Measurements from ENCODE around the gene ADA.
A peak's percentile ranks its signal among the peaks of the same experiment; 100 is the strongest.

ADA gene

DNA sequence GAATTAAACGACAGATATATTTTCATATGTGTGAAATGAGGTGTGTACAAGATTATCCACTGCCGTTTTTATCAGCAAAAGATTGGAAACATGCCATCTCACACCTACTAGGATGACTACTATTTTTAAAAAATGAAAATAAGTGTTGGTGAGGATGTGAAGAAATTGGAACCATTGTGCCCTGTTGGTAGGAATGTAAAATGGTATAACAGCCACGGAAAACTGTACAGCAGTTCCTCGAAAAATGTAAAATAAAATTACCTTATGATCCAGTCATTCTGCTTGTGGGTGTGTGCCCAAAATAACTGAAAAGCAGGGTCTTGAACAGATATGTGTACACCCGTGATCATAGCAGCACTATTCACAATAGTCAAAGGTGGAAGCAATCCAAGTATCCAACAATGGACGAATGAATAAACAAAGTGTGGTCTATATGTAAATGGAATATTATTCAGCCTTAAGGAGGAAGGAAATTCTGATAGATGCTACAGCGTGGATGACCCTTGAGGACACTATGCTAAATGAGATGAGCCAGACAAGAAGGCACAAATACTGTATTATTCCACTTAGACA, 36.6 kb upstream of the ADA start:
- DNase-seq (ENCODE audit: low read depth) = no peak
- TF ChIP-seq, protein P1, sequence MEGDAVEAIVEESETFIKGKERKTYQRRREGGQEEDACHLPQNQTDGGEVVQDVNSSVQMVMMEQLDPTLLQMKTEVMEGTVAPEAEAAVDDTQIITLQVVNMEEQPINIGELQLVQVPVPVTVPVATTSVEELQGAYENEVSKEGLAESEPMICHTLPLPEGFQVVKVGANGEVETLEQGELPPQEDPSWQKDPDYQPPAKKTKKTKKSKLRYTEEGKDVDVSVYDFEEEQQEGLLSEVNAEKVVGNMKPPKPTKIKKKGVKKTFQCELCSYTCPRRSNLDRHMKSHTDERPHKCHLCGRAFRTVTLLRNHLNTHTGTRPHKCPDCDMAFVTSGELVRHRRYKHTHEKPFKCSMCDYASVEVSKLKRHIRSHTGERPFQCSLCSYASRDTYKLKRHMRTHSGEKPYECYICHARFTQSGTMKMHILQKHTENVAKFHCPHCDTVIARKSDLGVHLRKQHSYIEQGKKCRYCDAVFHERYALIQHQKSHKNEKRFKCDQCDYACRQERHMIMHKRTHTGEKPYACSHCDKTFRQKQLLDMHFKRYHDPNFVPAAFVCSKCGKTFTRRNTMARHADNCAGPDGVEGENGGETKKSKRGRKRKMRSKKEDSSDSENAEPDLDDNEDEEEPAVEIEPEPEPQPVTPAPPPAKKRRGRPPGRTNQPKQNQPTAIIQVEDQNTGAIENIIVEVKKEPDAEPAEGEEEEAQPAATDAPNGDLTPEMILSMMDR (IDR thresholded peaks at IDR 0.05; ENCODE audit: control insufficient read depth, extremely low read depth, insufficient read depth) = no peak
- no peak overlapping the region for H3K4me3 ChIP-seq (ENCODE audit: low read depth, low read length)

DNA sequence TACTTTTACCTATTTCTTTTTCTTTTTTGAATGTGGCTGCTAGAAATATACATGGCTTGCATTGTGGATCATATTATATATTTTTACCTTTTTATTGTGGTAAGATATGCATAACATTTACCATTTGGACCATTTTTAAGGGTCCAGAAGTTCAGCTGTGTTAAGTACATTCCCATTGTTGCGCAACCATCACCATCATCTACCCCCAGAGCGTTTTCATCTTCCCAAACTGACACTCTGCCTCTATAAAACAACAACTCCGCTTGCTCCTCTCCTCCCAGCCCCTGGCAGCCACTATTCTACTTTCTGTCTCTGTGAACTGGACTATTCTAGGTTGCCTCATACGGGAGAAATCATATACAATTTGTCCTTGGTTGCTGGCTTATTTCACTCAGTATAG, 35.4 kb upstream of the ADA start:
- TF ChIP-seq, protein P1 (IDR thresholded peaks at IDR 0.05; ENCODE audit: control insufficient read depth, extremely low read depth, insufficient read depth) = no peak
- DNase-seq (ENCODE audit: low read depth) = no peak

DNA sequence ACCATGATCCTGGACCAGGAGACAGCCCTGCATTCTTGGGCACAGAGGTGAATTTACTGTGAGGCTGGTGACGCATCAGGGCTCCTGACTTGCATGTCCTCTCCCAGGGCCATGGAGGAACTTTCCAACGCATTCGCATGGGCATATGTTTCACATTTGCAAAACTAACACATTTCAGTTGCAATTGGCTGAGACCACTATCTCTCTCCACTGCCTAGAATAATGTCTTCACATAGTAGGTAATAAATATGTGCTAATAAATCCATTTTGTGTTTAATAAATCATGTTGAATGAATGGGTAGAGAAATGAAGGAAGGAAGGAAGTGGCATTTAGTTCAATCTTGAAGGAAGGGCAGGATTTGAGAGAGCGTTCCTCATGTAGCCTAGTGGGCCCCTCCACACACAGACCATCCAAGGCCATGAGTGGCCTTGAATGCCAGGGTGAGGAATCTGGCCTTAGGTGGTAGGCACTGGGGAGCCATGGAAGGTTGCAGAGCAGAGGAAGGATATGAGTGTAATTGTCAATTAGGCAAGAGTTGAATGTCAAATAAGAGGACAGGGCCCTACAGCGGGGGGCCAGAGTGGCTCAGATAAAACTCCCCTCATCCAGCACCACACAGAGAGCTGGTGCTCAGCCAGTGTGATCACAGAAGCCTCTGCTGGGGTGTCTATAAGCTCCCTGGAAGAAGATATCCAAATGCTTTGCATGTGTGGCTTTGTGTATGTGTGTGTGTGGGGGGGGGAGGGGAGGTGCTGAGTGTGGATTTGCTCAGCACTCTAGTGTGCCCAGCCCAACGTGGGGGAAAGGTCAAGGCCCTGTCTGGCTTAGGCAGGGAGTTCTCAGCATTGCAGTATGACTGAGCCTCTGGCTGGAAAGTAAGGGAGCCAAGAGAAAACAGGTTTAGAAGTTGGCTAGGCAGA, 32.8 kb upstream of the ADA start:
- TF ChIP-seq, protein P1 (IDR thresholded peaks at IDR 0.05; ENCODE audit: control insufficient read depth, extremely low read depth, insufficient read depth) = no peak
- DNase-seq (ENCODE audit: low read depth) = no peak
- no peak overlapping the region for H3K4me3 ChIP-seq (ENCODE audit: low read depth, low read length)

More for the DNA sequence above, 35.4 kb upstream of the ADA start:
- no peak overlapping the region for H3K4me3 ChIP-seq (ENCODE audit: low read depth, low read length)

DNA sequence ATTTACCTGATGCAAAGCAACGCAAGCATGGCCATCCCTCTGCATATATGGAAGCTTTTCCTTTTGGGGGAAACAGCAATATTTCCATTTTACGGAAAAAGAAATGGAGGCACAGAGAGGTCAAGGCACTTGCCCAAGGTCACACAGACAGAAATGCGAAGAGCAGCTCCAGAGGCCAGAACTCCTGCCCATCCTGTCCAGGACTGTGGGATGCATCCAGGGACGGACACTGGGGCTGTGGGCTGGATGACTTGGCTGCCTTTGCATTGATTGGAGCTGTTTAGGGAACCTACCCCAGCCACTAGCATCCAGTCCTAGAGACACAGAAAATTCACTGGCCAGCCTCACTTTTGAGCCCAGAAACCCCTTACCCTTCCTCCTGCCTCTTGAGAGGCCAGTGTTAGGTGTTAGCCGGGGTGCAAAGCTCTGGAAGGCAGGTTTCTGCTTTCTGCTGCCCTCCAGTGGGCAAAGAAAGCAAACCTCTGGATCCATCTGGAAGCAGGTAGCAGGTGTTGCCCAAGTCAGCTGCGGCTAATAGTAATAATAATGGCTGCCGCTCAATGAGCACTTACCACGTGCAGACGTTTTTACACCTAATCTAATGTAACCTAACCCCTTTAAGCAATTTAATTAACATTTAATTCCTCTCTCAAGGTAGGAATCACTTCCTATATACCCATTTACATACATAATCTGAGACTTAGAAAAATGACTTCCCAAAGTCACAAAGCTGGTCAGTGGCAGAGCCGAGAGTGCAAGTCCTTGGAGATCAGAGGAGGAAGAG, 32.0 kb upstream of the ADA start:
- no peak overlapping the region for H3K4me3 ChIP-seq (ENCODE audit: low read depth, low read length)
- TF ChIP-seq, protein P1 (IDR thresholded peaks at IDR 0.05; ENCODE audit: control insufficient read depth, extremely low read depth, insufficient read depth) = peak; percentile 81
- DNase-seq (ENCODE audit: low read depth) = peak; percentile 21

DNA sequence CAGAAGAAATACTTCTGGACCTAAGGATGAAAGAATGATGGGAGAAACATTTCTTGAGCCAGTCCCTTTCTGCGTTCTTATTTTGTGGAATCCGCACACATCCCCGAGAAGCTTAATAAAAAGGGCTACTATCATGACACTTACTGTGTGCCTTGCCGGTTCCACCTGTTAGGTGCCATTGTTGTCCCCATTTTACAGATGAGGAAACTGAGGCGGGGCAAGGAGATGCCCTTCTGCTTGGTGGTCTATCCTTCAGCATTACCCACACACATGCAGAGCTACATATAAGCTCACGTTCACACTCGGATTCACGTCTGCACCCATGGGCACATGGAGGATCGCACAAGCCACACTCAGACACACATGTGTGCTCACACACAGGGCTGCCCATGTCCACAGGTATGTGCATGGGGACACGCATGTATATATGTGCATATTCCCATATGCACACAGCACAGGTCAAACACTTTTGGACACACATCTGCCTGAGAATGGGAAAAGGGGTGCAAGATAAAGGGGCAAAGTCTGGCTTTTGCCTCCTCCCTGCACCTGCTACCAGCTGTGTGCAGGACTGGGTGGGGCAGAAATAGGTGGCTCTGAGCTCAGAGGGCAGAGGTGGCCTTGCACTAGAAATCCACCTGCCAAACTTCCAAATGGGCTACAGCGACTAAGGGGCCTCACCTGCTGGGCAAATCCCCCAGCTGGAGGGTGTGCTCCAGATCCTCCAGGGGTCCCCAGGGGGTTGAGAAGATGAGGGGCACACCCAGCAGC, 30.5 kb upstream of the ADA start:
- TF ChIP-seq, protein P1 (IDR thresholded peaks at IDR 0.05; ENCODE audit: control insufficient read depth, extremely low read depth, insufficient read depth) = no peak
- no peak for DNase-seq (ENCODE audit: low read depth)
- no peak overlapping the region for H3K4me3 ChIP-seq (ENCODE audit: low read depth, low read length)

DNA sequence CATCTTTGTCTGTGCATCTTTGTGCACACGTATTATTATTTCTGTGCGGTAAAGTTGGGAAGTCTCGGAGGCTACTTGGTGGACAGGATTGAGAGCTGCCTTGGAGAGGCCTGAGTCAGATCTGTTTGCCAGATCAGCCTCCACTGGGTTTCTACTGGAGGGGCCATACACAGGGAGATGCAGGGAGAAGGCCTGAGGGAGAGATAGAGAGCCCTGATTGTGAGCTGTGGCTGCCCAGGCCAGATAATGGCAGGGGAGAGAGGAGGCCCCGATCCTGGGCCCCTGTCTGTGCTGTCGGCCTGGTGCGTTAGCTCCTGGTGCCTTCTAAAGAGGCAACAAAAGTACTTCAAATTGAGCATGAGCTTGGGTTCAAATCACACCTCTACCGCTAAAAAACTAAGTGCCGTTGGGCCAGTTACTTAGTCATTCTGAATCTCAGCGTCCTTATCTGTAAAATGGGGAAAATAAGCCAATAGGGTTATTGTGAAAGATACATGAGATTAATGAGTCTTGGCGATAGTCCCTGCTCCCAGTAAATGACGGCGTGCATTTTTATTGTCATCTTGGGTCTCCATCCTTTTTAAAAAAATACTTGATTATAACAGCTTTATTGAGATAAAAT, 27.6 kb upstream of the ADA start:
- no peak for DNase-seq (ENCODE audit: low read depth)
- TF ChIP-seq, protein P1 (IDR thresholded peaks at IDR 0.05; ENCODE audit: control insufficient read depth, extremely low read depth, insufficient read depth) = no peak
- H3K4me3 ChIP-seq (ENCODE audit: low read depth, low read length) = no peak overlapping the region
